ENCODE results near the gene LIN9.

LIN9 gene

GRCh38 chr1:226217273-226217672 is 91.7 kb downstream of the LIN9 start:
- Mint-ChIP-seq H3K27ac (no peak overlapping the region), H3K9me3 (no peaks in the 10 kb centered on the region), H3K27me3 (ENCODE audit: low read depth) (peaks cover 16% of the 10 kb centered on the region), H3K4me3 (no peak overlapping the region), H3K36me3 (ENCODE audit: low read depth) (no peaks in the 10 kb centered on the region), H3K4me1 (no peaks in the 10 kb centered on the region)
- TF ChIP-seq, protein P1, sequence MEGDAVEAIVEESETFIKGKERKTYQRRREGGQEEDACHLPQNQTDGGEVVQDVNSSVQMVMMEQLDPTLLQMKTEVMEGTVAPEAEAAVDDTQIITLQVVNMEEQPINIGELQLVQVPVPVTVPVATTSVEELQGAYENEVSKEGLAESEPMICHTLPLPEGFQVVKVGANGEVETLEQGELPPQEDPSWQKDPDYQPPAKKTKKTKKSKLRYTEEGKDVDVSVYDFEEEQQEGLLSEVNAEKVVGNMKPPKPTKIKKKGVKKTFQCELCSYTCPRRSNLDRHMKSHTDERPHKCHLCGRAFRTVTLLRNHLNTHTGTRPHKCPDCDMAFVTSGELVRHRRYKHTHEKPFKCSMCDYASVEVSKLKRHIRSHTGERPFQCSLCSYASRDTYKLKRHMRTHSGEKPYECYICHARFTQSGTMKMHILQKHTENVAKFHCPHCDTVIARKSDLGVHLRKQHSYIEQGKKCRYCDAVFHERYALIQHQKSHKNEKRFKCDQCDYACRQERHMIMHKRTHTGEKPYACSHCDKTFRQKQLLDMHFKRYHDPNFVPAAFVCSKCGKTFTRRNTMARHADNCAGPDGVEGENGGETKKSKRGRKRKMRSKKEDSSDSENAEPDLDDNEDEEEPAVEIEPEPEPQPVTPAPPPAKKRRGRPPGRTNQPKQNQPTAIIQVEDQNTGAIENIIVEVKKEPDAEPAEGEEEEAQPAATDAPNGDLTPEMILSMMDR (IDR thresholded peaks at IDR 0.05; ENCODE audit: unreplicated experiment in 3 of 3): no peak

GRCh38 chr1:226216056-226216455 is 92.9 kb downstream of the LIN9 start:
- H3K4me1 Mint-ChIP-seq: no peaks in the 10 kb centered on the region
- no peaks in the 10 kb centered on the region for H3K36me3 Mint-ChIP-seq (ENCODE audit: low read depth)
- no peak overlapping the region for H3K27ac Mint-ChIP-seq
- peaks cover 17% of the 10 kb centered on the region for H3K27me3 Mint-ChIP-seq (ENCODE audit: low read depth)
- TF ChIP-seq, protein P1 (IDR thresholded peaks at IDR 0.05; ENCODE audit: unreplicated experiment in 3 of 3): no peak
- H3K4me3 Mint-ChIP-seq: no peak overlapping the region
- no peaks in the 10 kb centered on the region for H3K9me3 Mint-ChIP-seq

DNA sequence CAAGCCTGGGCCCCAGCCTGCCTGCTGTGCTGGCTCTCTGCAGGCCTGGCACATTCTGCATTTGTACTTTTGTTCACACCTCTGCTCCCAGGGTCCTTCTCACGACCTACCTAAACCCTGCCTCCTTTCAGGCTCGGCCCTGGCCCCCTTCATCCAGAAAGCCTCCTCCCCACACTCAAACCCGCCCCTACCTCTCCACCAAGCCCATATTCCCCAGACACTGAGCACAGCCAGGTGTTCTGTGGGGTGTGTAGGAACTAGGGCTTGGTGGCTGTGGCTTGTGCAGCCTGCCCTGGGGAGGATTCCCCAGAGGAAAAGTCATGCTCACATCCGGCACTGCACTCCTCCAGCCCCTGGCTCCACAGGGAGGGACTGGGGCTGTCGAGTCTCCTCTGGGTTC is 93.7 kb downstream of the LIN9 start:
- Mint-ChIP-seq H3K27me3 (ENCODE audit: low read depth) (peaks cover 11% of the 10 kb centered on the region), H3K9me3 (no peaks in the 10 kb centered on the region), H3K27ac (no peak overlapping the region), H3K36me3 (ENCODE audit: low read depth) (no peaks in the 10 kb centered on the region), H3K4me3 (no peak overlapping the region), H3K4me1 (no peaks in the 10 kb centered on the region)
- TF ChIP-seq, protein P1 (IDR thresholded peaks at IDR 0.05; ENCODE audit: unreplicated experiment in 3 of 3): no peak

- no peak overlapping the region for H3K4me3 Mint-ChIP-seq
- peaks cover 10% of the 10 kb centered on the region for H3K4me1 Mint-ChIP-seq
- no peaks in the 10 kb centered on the region for H3K36me3 Mint-ChIP-seq (ENCODE audit: low read depth)
- no peak overlapping the region for H3K27ac Mint-ChIP-seq
- TF ChIP-seq, protein P1 (IDR thresholded peaks at IDR 0.05; ENCODE audit: unreplicated experiment in 3 of 3): no peak
- H3K27me3 Mint-ChIP-seq (ENCODE audit: low read depth): peaks cover 7% of the 10 kb centered on the region
- no peaks in the 10 kb centered on the region for H3K9me3 Mint-ChIP-seq
These were observed 96.4 kb downstream of the LIN9 start for GRCh38 chr1:226212545-226212944.

DNA sequence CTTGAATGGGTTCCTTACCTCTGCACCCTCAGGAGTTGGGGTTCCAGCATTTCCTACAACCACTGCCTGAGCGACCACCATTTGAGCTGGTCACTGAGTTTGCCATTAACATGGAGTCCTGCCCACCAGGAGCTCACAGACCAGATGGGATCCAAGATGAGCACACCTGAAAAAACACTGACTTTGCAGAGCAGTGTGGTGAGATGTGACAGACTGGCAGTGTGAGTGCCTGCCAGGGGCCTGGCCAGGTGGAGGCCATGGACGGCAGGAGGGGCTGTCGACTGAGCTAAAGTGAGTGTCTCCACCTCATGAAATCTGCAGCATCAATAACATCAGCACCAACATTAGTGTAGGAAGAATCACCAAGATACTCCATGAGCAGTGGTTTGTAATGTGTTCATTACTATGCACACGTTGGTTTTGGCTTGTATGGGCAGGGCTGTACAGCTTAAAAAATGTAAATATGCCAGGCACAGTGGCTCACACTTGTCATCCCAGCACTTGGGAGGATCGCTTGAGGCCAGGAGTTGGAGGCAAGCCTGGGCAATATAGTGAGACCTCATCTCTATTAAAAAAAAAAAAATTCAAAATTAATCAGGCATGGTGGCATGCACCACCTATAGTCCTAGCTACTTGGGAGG is 97.7 kb downstream of the LIN9 start:
- Mint-ChIP-seq H3K36me3 (ENCODE audit: low read depth) (no peaks in the 10 kb centered on the region), H3K27me3 (ENCODE audit: low read depth) (peaks cover 7% of the 10 kb centered on the region), H3K4me1 (peaks cover 10% of the 10 kb centered on the region), H3K4me3 (no peak overlapping the region), H3K27ac (no peak overlapping the region), H3K9me3 (no peaks in the 10 kb centered on the region)
- TF ChIP-seq, protein P1 (IDR thresholded peaks at IDR 0.05; ENCODE audit: unreplicated experiment in 3 of 3): no peak

DNA sequence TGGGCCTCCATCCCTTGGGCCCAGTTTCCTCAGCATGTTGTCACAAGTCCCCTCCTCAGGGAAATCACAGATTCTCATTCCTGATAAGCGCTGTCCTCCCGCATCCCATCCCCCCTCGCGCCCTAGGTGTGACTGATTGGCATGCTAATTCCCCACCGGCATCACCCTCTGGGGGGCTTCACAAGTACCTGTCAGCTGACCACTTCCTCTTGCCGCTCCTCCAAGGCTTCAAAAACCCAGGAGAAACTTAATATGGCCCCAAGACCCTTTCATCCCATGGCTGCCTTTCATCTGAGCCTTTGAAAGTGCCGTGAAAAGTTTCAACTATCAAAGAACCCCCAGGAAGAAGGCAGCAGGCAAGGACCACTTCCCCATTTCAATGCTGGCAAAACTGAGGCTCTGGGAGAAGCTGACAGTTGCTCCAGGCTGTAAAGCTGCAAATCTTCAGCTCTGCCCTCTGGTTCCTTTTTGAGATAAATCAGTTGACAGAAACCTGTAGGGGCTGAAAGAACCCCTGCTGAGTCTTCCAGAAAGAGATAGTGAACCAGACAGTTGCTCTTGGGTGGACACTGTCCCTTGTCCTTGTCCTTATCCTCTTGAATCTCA is 98.3 kb downstream of the LIN9 start:
- Mint-ChIP-seq H3K9me3 (no peaks in the 10 kb centered on the region), H3K27me3 (ENCODE audit: low read depth) (peaks cover 4% of the 10 kb centered on the region), H3K27ac (no peak overlapping the region), H3K4me1 (peaks cover 10% of the 10 kb centered on the region), H3K36me3 (ENCODE audit: low read depth) (no peaks in the 10 kb centered on the region), H3K4me3 (no peak overlapping the region)
- TF ChIP-seq, protein P1 (IDR thresholded peaks at IDR 0.05; ENCODE audit: unreplicated experiment in 3 of 3): no peak

Measured in nephron (organoid).